ENCODE data around the gene ADCK2.

GRCh38 chr7:140702774-140703173 lies 30.0 kb downstream of the ADCK2 start:
- TF ChIP-seq POLR2A (IDR thresholded peaks at IDR 0.05; ENCODE audit: low read depth, low read length) (no peak), POLR2AphosphoS5 (IDR thresholded peaks at IDR 0.05; ENCODE audit: low read depth, low read length) (no peak), TAF1 (IDR thresholded peaks at IDR 0.05; ENCODE audit: low read depth, low read length) (no peak)

All from GM12891 (cell line).